HCT116 (cell line): ENCODE results near the gene SZT2. TPM values are rescaled to one million over a fixed set of nuclear protein-coding genes. Genes with fewer than 3 reads are reported as not detected.
A peak's percentile ranks its signal among the peaks of the same experiment; 100 is the strongest.

Source experiments
- ATAC-seq: fragments of 200-7000 bp; cut with Tn5 transposase; 2 replicates; pipeline ENCODE4 v1.9.1; 2020; ENCODE audit warnings: mild to moderate bottlenecking, moderate library complexity
- BruUV-seq: library from RNA; stranded (reverse); fragments of 400-500 nt; replicated peaks from 2 replicates; lab custom pipeline; 2021; lab: Mats Ljungman, UMichigan
- CTCF ChIA-PET: fragments of 300-600 bp; sonication (Branson Sonifier 250); formaldehyde crosslinking; loops from one replicate; lab custom pipeline; 2021; ENCODE audit warnings: antibody characterized with exemption; lab: Charles Lee
- POLR2A ChIA-PET: fragments of 300-600, 350-600 bp; sonication (Branson Sonifier 250); formaldehyde crosslinking; loops from one replicate; lab custom pipeline; 2021; ENCODE audit warnings: antibody characterized with exemption; lab: Charles Lee
- RAD21 ChIA-PET, 2 experiments: fragments of 300-600 bp; sonication (Branson Sonifier 250); formaldehyde crosslinking; loops; one replicate each; lab custom pipeline; 2023; ENCODE audit warnings: low total read pairs in 2 of 2; ENCODE audit not compliant: uncharacterized antibody in 2 of 2, unreplicated experiment in 2 of 2, low non-redundant PET in 1 of 2; lab: Charles Lee
- DNase-seq: peaks from one replicate; pipeline ENCODE4 v3.0.0-alpha.2; 2010; ENCODE audit warnings: low read depth, low spot score
- H2AFZ ChIP-seq: fragments of 200-600 bp; shearing (Covaris generic), sonication (generic); 2 replicates; pipeline ENCODE4 v1.6.1; 2017; ENCODE audit warnings: low read depth, mixed run types, mixed read lengths, antibody characterized with exemption, low read length; ENCODE audit not compliant: poor library complexity, severe bottlenecking
- H3K27ac ChIP-seq: 2 replicates; pipeline ENCODE4 v1.5.1; 2012; ENCODE audit warnings: low read depth, low read length
- H3K27me3 ChIP-seq: fragments of 200-600 bp; sonication (generic); 2 replicates; pipeline ENCODE4 v1.6.1; 2016; ENCODE audit warnings: mixed run types, low read length, mixed read lengths; ENCODE audit not compliant: insufficient read depth
- H3K36me3 ChIP-seq, 2 experiments: fragments of 200-500 bp in 1 of 2; fragments of 200-600 bp in 1 of 2; sonication (Bioruptor generic) in 1 of 2; sonication (generic) in 1 of 2; 2 replicates each; pipeline versions ENCODE4 v1.5.1 to v1.6.1; 2014 to 2016; ENCODE audit warnings: low read length in 2 of 2, inconsistent platforms in 1 of 2, mixed read lengths in 1 of 2, mixed run types in 1 of 2; ENCODE audit not compliant: insufficient read depth in 2 of 2, control insufficient read depth in 1 of 2
- H3K4me1 ChIP-seq, 2 experiments: fragments of 200-600 bp in 1 of 2; sonication (generic) in 1 of 2; 2 replicates each; pipeline versions ENCODE4 v1.5.1 to v1.6.1; 2012 to 2017; ENCODE audit warnings: low read length in 2 of 2, inconsistent platforms in 1 of 2, mild to moderate bottlenecking in 1 of 2, mixed read lengths in 1 of 2, mixed run types in 1 of 2, moderate library complexity in 1 of 2; ENCODE audit not compliant: insufficient read depth in 2 of 2, control insufficient read depth in 1 of 2
- H3K4me2 ChIP-seq: fragments of 200-600 bp; sonication (generic); 2 replicates; pipeline ENCODE4 v1.6.1; 2017; ENCODE audit warnings: mixed run types, low read length, mixed read lengths
- H3K4me3 ChIP-seq, 2 experiments: fragments of 200-600 bp in 1 of 2; sonication (generic) in 1 of 2; replicated peaks in 1 of 2; 2 replicates each; pipeline ENCODE4 v1.5.1; 2011 to 2016; ENCODE audit warnings: low read length in 2 of 2, control low read depth in 1 of 2, low read depth in 1 of 2, mild to moderate bottlenecking in 1 of 2, mixed read lengths in 1 of 2, mixed run types in 1 of 2
- H3K79me2 ChIP-seq: fragments of 200-600 bp; sonication (generic); 2 replicates; pipeline ENCODE4 v1.6.1; 2017; ENCODE audit warnings: mild to moderate bottlenecking, mixed run types, low read length, moderate library complexity, mixed read lengths; ENCODE audit not compliant: insufficient read depth
- H3K9ac ChIP-seq: fragments of 200-600 bp; sonication (generic); 2 replicates; pipeline ENCODE4 v1.6.1; 2016; ENCODE audit warnings: low read length, mixed read lengths
- H3K9me2 ChIP-seq: fragments of 200-600 bp; sonication (generic), shearing (Covaris generic); 2 replicates; pipeline ENCODE4 v1.6.1; 2017; ENCODE audit warnings: mixed run types, mild to moderate bottlenecking, moderate library complexity; ENCODE audit not compliant: insufficient read depth
- H3K9me3 ChIP-seq, 2 experiments: fragments of 200-500 bp in 1 of 2; fragments of 200-600 bp in 1 of 2; sonication (Bioruptor generic) in 1 of 2; sonication (generic) in 1 of 2; 2 replicates each; pipeline ENCODE4 v1.6.1; 2014 to 2017; ENCODE audit warnings: low read length in 2 of 2, mixed read lengths in 2 of 2, inconsistent platforms in 1 of 2, low read depth in 1 of 2, mild to moderate bottlenecking in 1 of 2, mixed run types in 1 of 2, moderate library complexity in 1 of 2; ENCODE audit not compliant: control insufficient read depth in 1 of 2, insufficient read depth in 1 of 2
- H4K20me1 ChIP-seq: fragments of 200-600 bp; sonication (generic), shearing (Covaris generic); 2 replicates; pipeline ENCODE4 v1.6.1; 2017; ENCODE audit warnings: mixed run types, mild to moderate bottlenecking, moderate library complexity; ENCODE audit not compliant: insufficient read depth
- ATF3 ChIP-seq: IDR thresholded peaks from 2 replicates; pipeline ENCODE4 v1.6.1; 2012
- CBX3 ChIP-seq: IDR thresholded peaks from 2 replicates; pipeline ENCODE4 v1.6.1; 2012; ENCODE audit warnings: low read depth
- CEBPB ChIP-seq: IDR thresholded peaks from 2 replicates; pipeline ENCODE4 v1.6.1; 2012; ENCODE audit warnings: low read depth
- EGR1 ChIP-seq: IDR thresholded peaks from 2 replicates; pipeline ENCODE4 v1.6.1; 2012; ENCODE audit warnings: low read depth
- ELF1 ChIP-seq: IDR thresholded peaks from 2 replicates; pipeline ENCODE4 v1.6.1; 2012; ENCODE audit warnings: low read depth, borderline replicate concordance
- EZH2 ChIP-seq: fragments of 200-600 bp; sonication (generic); IDR thresholded peaks from 2 replicates; pipeline ENCODE4 v1.6.1; 2017; ENCODE audit warnings: antibody characterized with exemption, mixed run types
- EZH2phosphoT487 ChIP-seq: fragments of 200-600 bp; IDR thresholded peaks from 2 replicates; pipeline ENCODE4 v1.6.1; 2018; ENCODE audit warnings: antibody characterized with exemption, borderline replicate concordance
- FOSL1 ChIP-seq: IDR thresholded peaks from 2 replicates; pipeline ENCODE4 v1.6.1; 2012; ENCODE audit warnings: low read depth
- MAX ChIP-seq: IDR thresholded peaks from 2 replicates; pipeline ENCODE4 v1.6.1; 2012
- POLR2AphosphoS5 ChIP-seq: IDR thresholded peaks from 2 replicates; pipeline ENCODE4 v1.6.1; 2011; ENCODE audit warnings: mild to moderate bottlenecking, low read depth, low read length, moderate library complexity
- REST ChIP-seq: IDR thresholded peaks from 2 replicates; pipeline ENCODE4 v1.6.1; 2012; ENCODE audit warnings: low read depth
- SIN3A ChIP-seq: IDR thresholded peaks from 2 replicates; pipeline ENCODE4 v1.6.1; 2012; ENCODE audit warnings: low read depth
- TCF7L2 ChIP-seq: IDR thresholded peaks from 2 replicates; pipeline ENCODE4 v1.7.0; 2011; ENCODE audit warnings: borderline replicate concordance, inconsistent platforms; ENCODE audit not compliant: insufficient read depth, insufficient read length; ENCODE audit errors: extremely low read depth
- YY1 ChIP-seq: IDR thresholded peaks from 2 replicates; pipeline ENCODE4 v1.6.1; 2011; ENCODE audit warnings: low read length, low read depth, moderate library complexity, mild to moderate bottlenecking; ENCODE audit not compliant: insufficient replicate concordance; ENCODE audit errors: extremely low read depth
- ZBTB33 ChIP-seq: IDR thresholded peaks from 2 replicates; pipeline ENCODE4 v1.6.1; 2011; ENCODE audit warnings: mild to moderate bottlenecking, low read length, moderate library complexity; ENCODE audit not compliant: insufficient replicate concordance; ENCODE audit errors: extremely low read depth
- ZFX ChIP-seq: fragments of 450-650 bp; IDR thresholded peaks from 2 replicates; pipeline ENCODE4 v1.6.1; 2017
- intact Hi-C: fragments of 100-400 bp; cut with micrococcal nuclease; formaldehyde crosslinking; loops from 2 replicates; pipeline ENCODE4 v1.10.0; 2022
- total RNA-seq: library from RNA; stranded (reverse); gene quantifications from one replicate; pipeline ENCODE4 v1.2.1, GENCODE V29; 2021; ENCODE audit not compliant: unreplicated experiment

SZT2 gene
- total RNA-seq, 1 experiment from 2014 or later = 43.0 TPM

GRCh38 chr1:43372172-43372571, 17.5 kb upstream of the SZT2 start (continued):
- TF ChIP-seq FOSL1 (no peak), ATF3 (no peak), EZH2 (no peak)

- peaks cover 31 to 69% of the 10 kb centered on the region in 2 experiments for H3K4me1 ChIP-seq
- no peaks in the 10 kb centered on the region for H3K9me3 ChIP-seq
- TF ChIP-seq MAX (no peak), EZH2phosphoT487 (no peak), CBX3 (no peak), ATF3 (no peak), ZFX (no peak), YY1 (no peak), EGR1 (no peak), CEBPB (no peak), ELF1 (no peak), SIN3A (no peak), TCF7L2 (peak; percentile 98), REST (no peak), POLR2AphosphoS5 (peak; percentile 46; the same call in 1 of the 2 replicates), ZBTB33 (no peak)
- TF ChIP-seq, all 23 proteins: peak for 2
- Histone ChIP-seq H3K9ac (peak overlapping the region; percentile 59), H4K20me1 (no peaks in the 10 kb centered on the region), H3K9me2 (no peaks in the 10 kb centered on the region), H3K27ac (peak overlapping the region; percentile 93), H3K4me3 (peak overlapping the region; percentile 21 to 34; a peak in 3 of 4 replicates), H3K79me2 (peaks cover 18% of the 10 kb centered on the region), H3K4me2 (peak overlapping the region; percentile 66), H2AFZ (no peak overlapping the region), H3K36me3 (no peaks in the 10 kb centered on the region), H3K27me3 (no peaks in the 10 kb centered on the region)
- peak; percentile 86 for DNase-seq
- peak; percentile 70 for ATAC-seq
- no TSS peak for BruUV-seq
- CTCF ChIA-PET = interaction anchor here (1.2 to 1.3 kb wide), 2 partner anchors 15 to 41 kb away, joined by 4 read pairs; no protein-coding TSS in a partner anchor
- RAD21 ChIA-PET = no interaction called here
- POLR2A ChIA-PET = interaction anchor here (1.4 to 2.4 kb wide), 3 partner anchors 10 to 88 kb away, joined by 3 to 7 read pairs (median 7); partner anchors contain the start of genes C1orf210 and CDC20
- intact Hi-C loops = no loop called here
Measured at GRCh38 chr1:43373066-43373940, 16.4 kb upstream of the SZT2 start.
